GM19438 (cell line): Measurements from ENCODE around the gene TIGD3.

Experiments used
- ATAC-seq: cut with Tn5 transposase; IDR thresholded peaks from one replicate; pipeline ENCODE4 v1.9.1; 2021; ENCODE audit warnings: low read depth; ENCODE audit not compliant: unreplicated experiment

Gene TIGD3

DNA sequence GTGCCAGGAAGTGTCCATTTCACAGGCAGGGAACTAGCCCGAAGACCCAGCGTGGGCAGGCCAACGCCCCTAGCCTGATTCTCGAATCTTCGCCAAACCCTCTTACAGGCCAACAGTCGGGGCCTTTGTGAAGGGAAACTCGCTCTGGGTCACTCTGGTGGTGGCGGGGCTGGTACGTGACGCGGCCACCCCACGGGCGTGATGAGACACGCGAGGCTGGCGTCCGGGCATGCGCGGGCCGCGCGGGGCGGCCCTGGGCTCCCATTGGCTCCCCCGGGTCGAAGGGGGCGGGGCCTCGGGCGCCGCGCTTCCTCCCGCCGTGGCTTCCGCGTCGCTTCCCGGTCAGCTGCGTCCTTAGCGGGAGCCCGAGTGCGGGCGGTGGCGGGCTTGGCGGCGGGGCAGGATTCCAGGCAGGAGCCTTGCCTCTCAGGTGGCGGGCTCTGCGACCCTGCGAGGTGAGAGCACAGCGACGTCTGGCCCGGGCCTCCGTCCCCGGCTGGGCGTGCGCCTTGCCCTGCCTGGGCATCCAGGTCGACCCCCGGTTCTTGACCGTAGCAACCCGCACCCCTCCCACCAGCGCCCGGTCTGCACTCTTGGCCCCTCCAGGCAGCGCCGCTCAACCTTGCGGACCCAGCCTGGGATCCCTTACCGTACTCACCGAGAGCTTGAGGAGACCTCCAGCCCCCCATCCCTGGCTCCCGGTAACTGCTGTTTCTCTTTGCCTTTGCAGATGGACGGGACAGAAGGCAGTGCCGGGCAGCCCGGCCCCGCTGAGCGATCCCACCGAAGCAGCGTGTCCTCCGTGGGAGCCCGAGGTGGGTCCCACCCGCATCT, 32.0 kb downstream of the TIGD3 start, which contains the start of gene FRMD8:
Gene FRMD8, plus strand, starts transcription at position 331 of the 834 bp plus-strand sequence. Its CDS starts 400 bp downstream, at position 731.
- ATAC-seq = no peak

DNA sequence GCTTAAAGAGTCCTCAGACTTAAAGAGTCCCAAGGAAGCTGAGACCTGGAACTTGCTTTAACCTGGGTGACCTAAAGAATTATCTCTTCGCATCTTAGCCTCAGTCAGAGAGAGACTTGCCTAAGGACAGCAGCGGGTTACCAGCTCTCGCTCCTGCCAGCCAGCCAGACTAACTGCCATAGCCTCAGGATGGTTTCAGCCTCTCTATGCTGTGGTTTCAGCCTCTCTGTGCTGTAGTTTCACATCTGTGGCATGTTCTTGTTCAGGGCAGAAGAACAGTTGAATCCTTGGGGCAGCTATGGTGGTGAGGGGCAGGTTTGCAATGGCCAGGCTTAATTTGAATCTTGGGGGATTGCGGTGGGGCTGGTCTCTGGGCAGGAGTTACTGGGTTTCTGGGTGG, 34.2 kb downstream of the TIGD3 start:
- ATAC-seq = no peak

DNA sequence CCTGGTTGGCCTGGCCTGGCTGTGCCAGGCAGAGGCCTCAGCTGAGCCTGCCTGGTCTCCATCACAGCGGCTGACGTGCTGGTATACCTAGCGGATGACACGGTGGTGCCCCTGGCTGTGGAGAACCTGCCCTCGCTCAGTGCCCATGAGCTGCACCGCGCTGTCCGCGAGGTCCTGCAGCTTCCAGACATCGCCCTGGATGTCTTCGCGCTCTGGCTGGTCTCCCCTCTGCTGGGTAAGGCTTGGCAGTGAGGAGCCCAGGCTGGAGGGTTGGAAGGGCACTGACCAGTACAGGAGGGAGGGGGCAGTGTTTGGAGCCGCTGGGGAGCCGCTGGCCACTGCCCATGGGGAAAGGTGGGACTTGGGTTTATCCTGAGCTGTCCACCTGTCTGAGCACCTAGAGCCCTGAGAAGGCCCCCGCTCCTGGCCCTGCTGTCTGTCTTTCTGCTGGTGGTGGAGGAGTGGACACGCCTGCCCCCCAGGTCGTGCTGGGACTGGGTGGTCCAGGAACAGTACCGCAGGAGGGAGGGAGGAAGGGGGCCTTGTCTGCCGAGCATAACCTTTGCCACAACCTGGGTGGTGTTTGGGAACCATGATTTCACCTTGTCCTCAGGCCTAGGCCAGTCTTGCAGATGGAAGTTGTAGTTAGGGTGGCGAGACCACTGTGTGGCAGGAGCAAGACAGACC, 34.9 kb downstream of the TIGD3 start:
- ATAC-seq = no peak

DNA sequence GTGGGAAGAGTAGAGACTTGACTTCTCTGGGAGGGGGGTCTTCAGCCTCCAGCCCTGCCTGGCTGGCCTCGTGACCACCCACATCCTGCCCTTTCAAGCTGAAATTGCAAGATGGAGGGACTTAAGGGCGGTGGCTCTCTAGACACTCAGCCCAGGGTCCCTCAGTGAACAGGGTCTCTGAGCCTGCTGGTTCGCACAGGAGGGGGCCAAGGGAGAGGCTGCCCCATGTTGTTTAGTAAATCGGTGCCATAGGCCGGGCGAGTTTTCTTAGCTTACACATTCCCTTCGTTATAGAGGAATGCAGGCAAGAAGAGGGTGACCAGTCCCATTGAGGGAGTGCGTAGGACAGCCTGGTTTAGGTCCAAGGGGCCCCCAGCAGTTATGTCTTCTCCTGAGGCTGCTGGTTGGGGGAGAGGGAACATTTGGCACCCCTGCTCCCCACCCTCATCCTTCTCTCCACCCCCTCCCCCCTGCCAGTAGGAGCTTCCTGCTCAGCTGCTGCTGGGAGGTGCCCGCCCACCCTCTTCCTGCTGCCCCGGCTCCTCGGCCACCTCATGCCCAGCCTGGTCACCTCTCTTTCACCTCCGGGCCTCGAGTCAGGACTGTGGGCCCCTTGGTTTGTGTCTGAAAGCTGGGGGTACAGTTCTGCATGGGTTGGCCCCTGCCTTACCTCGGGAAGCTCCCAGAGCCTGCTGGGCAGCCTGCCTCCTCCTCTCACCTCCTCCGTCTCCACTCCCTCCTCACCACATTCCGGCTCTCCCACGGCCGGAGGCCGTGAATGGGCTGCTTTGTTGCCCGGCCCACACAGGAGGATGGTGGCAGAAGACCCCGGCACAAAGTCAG, 35.8 kb downstream of the TIGD3 start:
- ATAC-seq = no peak

DNA sequence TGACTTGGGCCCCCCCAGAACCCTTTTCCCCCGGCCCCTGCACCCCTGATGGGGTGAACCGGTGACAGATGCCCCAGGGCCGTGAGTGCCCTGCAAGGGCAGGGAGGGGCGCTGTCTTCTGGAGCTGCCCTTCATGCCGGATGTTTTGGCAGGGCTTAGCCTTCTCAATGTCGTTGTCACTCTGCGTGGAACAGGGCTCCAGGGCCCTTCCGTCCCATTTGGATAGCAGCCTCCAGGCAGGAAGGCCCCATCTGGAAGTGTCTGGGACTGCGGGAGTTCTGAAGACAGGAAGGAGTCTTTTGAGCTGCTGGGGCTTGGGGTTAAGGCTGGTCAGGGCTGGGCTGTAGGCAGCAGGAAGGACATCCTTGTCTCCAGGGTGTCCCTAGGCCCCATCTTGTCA, 36.4 kb downstream of the TIGD3 start:
- no peak for ATAC-seq

DNA sequence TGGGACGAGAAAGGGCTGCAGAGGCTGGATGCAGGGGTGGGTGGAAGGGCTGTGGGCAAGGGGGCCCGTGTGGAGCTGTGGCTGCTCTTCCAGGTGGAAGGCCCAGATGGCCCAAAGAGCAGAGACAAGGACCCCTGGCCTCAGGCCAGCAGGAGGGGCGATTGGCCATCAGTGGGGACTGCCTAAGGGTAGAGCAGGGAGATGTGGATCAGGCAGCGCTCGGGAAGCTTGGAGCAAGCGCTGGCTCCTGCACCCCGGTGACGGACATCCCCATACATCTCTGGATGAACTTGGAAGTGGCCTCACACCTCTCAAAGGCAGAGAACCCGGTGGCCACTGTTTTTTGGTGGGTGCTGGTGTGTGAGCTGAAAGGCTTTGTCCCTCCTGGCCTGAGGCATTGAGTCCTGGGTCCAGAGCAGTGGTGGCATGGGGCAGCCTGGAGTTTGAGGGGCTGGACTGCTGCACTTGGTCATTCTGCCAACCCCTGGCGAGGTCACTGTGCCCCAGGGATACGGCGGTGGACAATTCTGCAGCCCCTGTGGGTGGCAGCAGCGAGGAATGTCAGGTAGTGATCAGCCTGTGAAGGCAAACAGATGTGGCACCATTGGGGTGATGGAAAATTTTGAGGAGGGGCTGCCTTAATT, 37.8 kb downstream of the TIGD3 start:
- no peak for ATAC-seq

DNA sequence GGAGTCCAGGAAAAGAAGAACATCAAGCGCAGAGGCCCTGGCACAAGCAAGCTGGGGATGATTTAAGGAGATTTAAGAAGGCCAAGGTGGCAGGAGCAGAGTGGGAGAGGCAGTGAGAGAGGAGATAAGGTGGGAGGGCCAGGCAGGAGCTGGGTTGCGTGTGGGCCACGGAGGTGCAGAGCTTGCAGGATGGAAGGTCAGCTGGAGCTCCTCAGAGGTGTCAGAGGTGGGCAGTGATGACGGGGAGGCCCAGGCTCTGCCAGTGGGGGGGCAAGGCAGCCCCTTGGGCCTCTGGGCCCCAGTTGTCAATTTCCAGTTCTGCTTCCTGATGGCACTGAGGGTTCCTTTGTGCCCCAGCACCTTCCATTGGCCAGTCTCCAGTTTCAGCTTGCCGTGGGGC, 38.3 kb downstream of the TIGD3 start:
- ATAC-seq = no peak

DNA sequence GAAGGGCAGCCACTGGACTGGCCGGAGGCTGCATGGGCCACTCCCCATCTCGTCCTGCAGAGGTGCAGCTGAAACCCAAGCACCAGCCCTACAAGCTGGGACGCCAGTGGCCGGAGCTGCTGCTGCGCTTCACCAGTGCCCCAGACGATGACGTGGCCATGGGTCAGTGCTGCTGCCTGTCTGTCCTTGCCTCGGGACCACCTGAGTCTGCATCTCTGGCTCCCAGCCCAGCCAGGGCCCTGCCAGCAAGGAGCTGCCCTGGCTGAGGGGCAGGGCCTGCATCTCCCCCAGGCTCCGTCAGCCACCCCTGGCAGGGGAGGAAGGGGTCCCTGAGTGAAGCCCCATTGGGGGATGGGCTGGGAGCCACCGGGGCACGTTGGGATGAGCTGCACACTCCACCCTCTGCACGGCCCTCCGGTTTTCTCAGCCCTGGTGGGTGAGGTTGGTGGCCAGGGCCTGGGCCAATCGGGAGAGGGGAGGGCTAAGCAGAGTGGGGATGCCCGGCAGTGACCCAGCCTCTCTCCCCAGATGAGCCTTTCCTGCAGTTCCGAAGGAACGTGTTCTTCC, 39.0 kb downstream of the TIGD3 start:
- no peak for ATAC-seq

DNA sequence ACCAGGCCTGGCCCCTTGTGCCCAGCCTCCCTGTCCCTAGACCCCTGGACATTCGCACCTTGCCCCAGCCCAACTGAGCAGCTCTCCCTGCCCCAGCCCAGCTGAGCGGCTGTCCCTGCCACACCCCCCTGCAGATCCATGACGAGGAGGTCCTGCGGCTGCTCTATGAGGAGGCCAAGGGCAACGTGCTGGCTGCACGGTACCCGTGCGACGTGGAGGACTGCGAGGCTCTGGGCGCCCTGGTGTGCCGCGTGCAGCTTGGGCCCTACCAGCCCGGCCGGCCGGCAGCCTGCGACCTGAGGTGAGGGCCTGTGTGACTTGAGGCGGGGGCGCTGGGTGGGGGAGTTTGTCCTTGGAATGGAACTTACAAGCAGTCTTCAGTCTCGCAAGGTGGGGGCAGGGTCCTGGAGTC, 39.6 kb downstream of the TIGD3 start:
- no peak for ATAC-seq

DNA sequence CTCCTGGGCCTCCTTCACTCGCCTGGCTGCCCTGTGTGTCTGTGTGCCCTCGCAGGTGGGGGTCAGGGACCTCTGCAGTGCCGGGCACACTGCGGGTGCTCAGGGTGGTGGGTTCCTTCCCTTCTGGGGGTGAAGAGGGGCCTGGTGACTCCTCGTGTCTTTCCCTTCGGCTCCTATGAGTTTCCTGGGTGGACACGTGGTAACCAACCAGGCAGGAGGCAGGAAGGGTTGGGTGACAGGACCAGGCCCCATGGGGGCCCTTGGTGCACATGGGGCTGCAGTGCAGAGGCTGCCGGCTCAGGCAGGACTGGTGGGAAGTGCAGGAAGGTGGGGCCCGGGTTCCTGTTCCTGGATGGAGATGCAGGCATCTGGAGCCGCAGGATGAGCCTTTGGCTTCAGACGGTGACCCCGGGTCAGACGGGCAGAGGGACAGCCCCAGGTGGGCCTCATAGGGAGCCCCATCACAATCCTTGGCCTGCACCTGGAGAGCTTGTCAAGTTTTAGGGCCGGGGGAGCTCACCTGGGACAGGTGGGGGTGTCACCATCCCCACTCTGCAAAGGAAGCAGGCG, 41.5 kb downstream of the TIGD3 start:
- ATAC-seq = no peak

DNA sequence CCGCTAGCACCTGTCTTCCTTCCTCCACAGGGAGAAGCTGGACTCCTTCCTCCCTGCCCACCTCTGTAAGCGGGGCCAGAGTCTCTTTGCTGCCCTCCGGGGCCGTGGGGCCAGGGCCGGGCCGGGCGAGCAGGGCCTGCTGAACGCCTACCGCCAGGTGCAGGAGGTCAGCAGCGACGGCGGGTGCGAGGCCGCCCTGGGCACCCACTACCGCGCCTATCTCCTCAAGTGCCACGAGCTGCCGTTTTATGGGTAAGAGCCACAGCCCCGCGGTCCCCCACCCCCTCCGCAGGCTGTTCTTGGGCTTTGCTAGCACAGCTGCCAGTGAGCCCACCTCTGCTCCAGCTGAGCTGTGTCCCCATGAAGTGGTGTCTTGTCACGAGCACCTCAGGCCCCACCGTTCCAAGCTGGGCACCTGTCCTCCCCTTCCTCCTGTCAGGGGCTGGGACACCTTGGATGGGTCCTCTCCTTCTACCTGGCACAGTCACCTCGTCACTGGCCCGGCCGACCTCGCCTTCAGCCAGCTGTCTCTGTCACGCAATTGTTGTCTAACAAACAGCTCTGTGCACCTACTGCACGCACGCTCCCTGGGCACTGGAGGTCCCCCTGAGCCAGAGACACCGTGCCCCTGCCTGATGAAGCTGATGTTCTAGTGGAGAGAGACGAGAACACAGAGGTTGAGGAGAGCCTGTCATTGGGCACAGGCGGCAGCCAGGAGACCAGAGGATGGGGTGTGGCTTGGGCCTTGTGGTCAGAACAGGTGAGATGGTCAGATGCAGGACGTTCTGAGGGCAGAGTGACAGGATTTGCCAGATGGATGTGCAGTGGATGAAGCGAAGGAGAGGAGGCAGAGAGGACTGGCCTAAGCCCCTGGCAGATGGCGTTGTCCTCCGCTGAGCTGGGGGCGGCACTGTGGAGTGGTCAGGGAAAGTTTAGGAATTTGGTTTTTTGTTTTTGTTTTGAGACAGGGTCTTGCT, 42.5 kb downstream of the TIGD3 start:
- no peak for ATAC-seq

DNA sequence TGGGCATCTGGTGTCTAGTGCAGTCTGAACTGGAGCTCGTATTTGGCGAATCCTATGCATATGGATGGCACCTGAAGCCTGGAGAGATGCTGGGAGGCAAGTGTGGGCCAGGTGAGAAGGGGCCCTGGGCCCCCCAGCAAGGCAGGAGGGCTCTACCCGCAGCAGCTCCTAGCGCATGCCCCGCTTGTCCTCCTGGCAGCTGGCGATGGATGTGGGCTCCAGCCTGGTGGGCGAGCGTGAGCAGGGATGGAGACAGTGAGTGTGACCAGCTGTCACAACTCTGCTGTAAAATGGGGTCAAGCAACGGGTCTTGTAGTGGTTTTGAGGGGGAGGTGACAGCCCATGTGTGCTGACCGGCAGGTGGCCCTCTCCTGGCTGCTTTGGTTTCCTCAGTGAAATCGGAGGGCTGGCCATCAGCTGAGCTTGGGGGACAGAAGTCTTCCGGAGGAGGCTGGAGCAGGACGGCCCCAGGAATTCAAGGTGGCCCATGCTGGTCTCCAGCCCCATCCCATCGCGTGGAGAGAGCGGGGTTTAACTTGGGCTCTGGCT, 43.9 kb downstream of the TIGD3 start:
- ATAC-seq = no peak

DNA sequence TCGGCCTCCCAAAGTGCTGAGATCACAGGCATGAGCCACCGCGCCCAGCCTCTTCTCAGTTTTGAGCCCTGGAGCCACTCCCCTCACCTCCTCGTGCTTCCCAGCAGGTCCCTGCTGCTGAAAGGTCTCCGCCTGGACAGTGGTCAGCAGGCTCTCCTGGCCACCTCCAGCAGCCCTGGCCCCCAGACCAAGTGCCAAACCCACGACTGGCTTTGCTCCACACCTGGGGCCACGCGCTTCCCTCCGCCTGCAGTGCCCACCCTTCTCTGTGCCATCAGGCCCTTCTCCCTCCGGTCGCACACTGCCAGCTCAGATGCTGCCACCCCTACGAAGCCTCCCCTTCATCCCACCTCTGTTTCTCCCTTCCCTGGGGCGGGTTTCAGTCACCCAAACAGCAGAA, 44.7 kb downstream of the TIGD3 start:
- ATAC-seq = no peak

DNA sequence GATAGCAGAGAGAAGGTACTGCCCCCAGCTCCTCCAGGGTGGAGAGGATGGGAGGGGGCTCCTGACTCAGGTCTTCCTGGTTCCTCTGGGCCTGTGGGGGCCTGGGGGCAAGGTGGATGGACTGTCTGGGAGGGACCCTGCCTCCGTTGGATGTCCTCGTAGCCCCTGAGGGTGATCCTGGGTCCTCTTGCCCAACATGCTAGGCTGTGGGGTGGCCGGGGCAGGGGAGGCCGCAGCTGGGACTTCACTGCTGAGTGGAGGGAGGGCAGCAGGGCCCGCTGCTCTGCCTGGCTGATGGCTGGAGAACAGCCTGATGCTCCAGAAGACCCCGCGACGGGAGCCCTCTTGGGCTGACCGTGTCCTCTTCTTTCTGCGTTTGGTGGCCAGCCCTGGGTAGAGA, 45.3 kb downstream of the TIGD3 start:
- no peak for ATAC-seq

DNA sequence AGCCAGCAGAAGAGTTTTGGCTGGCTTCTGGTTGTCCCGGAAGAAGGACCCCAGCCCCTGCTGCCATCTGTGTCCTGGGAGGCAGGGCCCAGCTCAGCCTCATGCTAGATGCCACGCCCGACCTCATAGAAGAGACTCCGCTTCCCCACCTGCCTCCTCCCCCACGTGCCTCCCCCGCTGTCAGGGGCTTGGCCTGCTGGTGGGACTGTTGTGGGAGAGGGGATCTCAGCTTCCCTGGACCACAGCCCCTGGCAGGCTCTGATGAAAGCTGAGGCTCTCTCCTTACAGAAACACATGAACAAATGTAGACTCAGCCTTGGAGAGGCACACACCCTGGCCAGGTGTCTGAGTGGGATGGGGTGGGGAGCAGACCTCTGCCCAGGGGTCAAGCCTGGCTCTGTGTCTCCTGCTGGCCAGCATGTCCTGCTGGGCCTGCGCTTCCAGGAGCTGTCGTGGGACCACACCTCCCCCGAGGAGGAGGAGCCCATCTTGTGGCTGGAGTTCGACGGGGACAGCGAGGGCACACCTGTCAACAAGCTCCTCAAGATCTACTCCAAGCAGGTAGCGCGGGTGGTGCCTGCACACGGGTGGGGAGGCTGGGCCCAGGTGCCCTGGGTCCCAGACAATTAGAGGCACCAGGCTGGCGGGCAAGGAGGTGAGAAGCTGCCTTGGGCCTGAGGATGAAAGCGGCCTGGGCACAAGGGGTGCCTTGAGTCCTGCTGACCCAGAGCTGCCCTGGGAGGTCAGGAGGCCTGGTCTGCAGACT, 45.9 kb downstream of the TIGD3 start:
- ATAC-seq = no peak

DNA sequence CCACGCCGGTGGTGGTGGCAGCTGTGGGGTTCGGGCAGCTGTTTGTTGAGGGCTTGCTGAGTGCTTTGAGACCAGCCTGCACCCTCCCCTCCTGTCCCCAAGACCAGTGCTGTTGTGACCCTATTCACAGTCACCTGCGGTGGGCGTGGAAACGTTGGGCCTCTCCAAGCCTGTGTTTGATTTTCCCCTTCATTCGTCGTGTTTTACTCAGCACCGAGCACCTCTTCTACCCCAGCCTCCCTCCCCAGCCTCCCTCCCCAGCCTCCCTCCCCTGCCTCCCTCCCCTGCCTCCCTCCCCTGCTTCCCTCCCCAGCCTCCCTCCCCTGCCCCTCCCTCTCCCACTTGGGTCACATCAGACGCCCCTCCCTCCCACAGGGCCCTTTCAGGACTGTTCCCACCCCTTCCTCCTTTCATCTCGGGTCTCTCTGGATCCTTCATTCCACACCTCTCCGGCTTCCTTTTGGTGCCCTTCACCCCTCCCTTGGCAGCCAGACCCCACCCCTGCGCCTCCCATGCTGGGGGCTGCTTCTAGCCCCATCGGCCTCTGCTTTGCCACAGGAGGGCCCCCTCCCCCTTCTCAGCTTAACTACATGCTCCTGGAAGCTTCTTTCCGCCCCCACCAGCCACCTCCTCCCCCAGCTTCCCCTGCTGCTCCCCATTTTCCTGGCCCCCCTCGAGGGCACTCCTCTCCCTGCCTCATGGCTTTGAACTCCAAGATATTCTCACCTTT, 46.7 kb downstream of the TIGD3 start:
- no peak for ATAC-seq

DNA sequence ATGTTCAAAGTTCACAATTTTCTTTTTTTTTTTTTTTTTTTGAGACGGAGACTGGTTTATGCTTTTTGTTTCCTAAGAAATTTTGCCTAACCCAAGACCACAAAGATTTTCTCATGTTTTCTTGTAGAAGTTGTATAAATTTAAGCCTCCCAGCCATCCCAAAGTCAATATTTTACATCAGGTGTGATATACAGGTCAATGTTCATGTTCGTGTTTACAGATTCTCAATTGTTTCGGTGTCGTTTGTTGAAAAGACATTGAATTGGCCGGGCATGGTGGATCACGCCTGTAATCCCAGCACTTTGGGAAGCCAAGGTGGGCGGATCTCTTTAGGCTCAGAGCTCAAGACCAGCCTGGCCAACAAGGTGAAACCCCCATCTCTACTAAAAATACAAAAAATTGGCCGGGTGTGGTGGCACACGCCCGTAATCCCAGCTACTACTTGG, 47.3 kb downstream of the TIGD3 start:
- ATAC-seq = no peak
